K562 (cell line): ENCODE data around the gene LRCOL1. TPM values are rescaled to one million over a fixed set of nuclear protein-coding genes. Genes with fewer than 3 reads are reported as not detected.

Experiments used
- ATAC-seq: fragments of 200-7000 bp; cut with Tn5 transposase; 3 replicates; pipeline ENCODE4 v1.9.1; 2020; ENCODE audit warnings: moderate library complexity
- BruUV-seq: library from RNA; stranded (reverse); fragments of 400-500 nt; replicated peaks from 2 replicates; lab custom pipeline; 2021; lab: Mats Ljungman, UMichigan
- CTCF ChIA-PET: fragments of 300-600 bp; formaldehyde crosslinking; extraction: SDS; loops from one replicate; lab custom pipeline; 2021; ENCODE audit warnings: low intra/inter-chr PET ratio; lab: Yijun Ruan, JAX
- POLR2A ChIA-PET: fragments of 300-600, 350-650 bp; sonication (Branson Sonifier 250); formaldehyde crosslinking; extraction: SDS; loops from one replicate; lab custom pipeline; 2021; ENCODE audit warnings: antibody characterized with exemption, inconsistent platforms; lab: Yijun Ruan, JAX
- DNase-seq, 4 experiments: peaks; one replicate each; pipeline versions ENCODE4 v3.0.0 to v3.0.0-alpha.2; 2011 to 2018; ENCODE audit warnings: low spot score in 3 of 4, mixed read lengths in 3 of 4; ENCODE audit errors: extremely low read depth in 1 of 4
- FAIRE-seq: peaks from 2 replicates; lab custom pipeline; 2011; peaks lifted over from hg19 to GRCh38; lab: Jason Lieb, UNC
- H2AFZ ChIP-seq: 2 replicates; pipeline ENCODE4 v1.6.0; 2011; ENCODE audit warnings: low read depth, low read length, control low read depth, inconsistent platforms
- H3K27ac ChIP-seq: fragments of 200-600 bp; 3 replicates; pipeline ENCODE4 v1.8.0; 2011; ENCODE audit warnings: low read depth, mild to moderate bottlenecking, control low read depth, inconsistent platforms, low read length, moderate library complexity, mixed read lengths; ENCODE audit errors: extremely low read depth
- H3K27me3 ChIP-seq, 2 experiments: fragments of 300-600 bp in 1 of 2; 2 replicates in 1 of 2; 3 replicates in 1 of 2; pipeline versions ENCODE4 v1.6.0 to v1.8.0; 2011; ENCODE audit warnings: inconsistent platforms in 2 of 2, low read length in 2 of 2, mild to moderate bottlenecking in 1 of 2, mixed read lengths in 1 of 2, moderate library complexity in 1 of 2; ENCODE audit not compliant: control insufficient read depth in 2 of 2, insufficient read depth in 2 of 2
- H3K36me3 ChIP-seq: fragments of 300-600 bp; 3 replicates; pipeline ENCODE4 v1.8.0; 2011; ENCODE audit warnings: mild to moderate bottlenecking, low read length, inconsistent platforms; ENCODE audit not compliant: control insufficient read depth, insufficient read depth
- H3K4me1 ChIP-seq, 2 experiments: fragments of 200-600 bp in 1 of 2; replicated peaks in 1 of 2; 2 replicates in 1 of 2; 3 replicates in 1 of 2; pipeline versions ENCODE4 v1.5.1 to v1.8.0; 2011; ENCODE audit warnings: inconsistent platforms in 2 of 2, low read length in 2 of 2, mild to moderate bottlenecking in 1 of 2, mixed read lengths in 1 of 2, moderate library complexity in 1 of 2; ENCODE audit not compliant: control insufficient read depth in 2 of 2, insufficient read depth in 2 of 2
- H3K4me2 ChIP-seq: 2 replicates; pipeline ENCODE4 v1.6.1; 2011; ENCODE audit warnings: low read length, control low read depth, inconsistent platforms, mixed read lengths; ENCODE audit not compliant: insufficient read depth
- H3K4me3 ChIP-seq: fragments of 200-600 bp; sonication (generic), shearing (Covaris generic); 2 replicates; pipeline ENCODE4 v1.5.1; 2016; ENCODE audit warnings: control low read depth, inconsistent platforms
- H3K79me2 ChIP-seq: fragments of 200-600 bp; 3 replicates; pipeline ENCODE4 v1.8.0; 2011; ENCODE audit warnings: low read length, inconsistent platforms; ENCODE audit not compliant: control insufficient read depth, insufficient read depth
- H3K9ac ChIP-seq, 2 experiments: 2 replicates each; pipeline versions ENCODE4 v1.6.0 to v1.6.1; 2011; ENCODE audit warnings: low read depth in 2 of 2, low read length in 2 of 2, control low read depth in 1 of 2, inconsistent platforms in 1 of 2, mild to moderate bottlenecking in 1 of 2, mixed read lengths in 1 of 2; ENCODE audit not compliant: insufficient read depth in 1 of 2
- H3K9me1 ChIP-seq: one replicate; pipeline ENCODE4 v1.6.0; 2011; ENCODE audit warnings: inconsistent platforms, mild to moderate bottlenecking, low read length, moderate library complexity; ENCODE audit not compliant: control insufficient read depth, insufficient read depth
- H3K9me3 ChIP-seq: replicated peaks from 2 replicates; pipeline ENCODE4 v1.5.1; 2011; ENCODE audit warnings: low read depth, low read length, inconsistent platforms; ENCODE audit not compliant: control insufficient read depth, insufficient read depth
- H4K20me1 ChIP-seq: replicated peaks from 2 replicates; pipeline ENCODE4 v1.6.1; 2011; ENCODE audit warnings: low read length, inconsistent platforms, mixed read lengths; ENCODE audit not compliant: control insufficient read depth, insufficient read depth
- ARID1B ChIP-seq: fragments of 450-650 bp; IDR thresholded peaks from 2 replicates; pipeline ENCODE4 v1.6.1; 2016; ENCODE audit warnings: antibody characterized with exemption, mild to moderate bottlenecking, inconsistent platforms
- GTF2A2 ChIP-seq: IDR thresholded peaks from 2 replicates; pipeline ENCODE4 v1.6.1; 2016; ENCODE audit warnings: mild to moderate bottlenecking, missing genetic modification characterization, missing compliant biosample characterization
- HDAC6 ChIP-seq: IDR thresholded peaks from 2 replicates; pipeline ENCODE4 v1.6.1; 2012; ENCODE audit warnings: low read depth, mild to moderate bottlenecking, control low read depth, inconsistent platforms, low read length, moderate library complexity
- NR2F6 ChIP-seq: fragments of 450-650 bp; formaldehyde crosslinking; IDR thresholded peaks from 2 replicates; pipeline ENCODE4 v1.4.0; 2020; ENCODE audit warnings: mild to moderate bottlenecking
- RBM39 ChIP-seq: fragments of 200-400 bp; formaldehyde crosslinking; optimal IDR thresholded peaks from 2 replicates; pipeline ENCODE3; 2018; ENCODE audit warnings: low read depth, low read length
- SMAD2 ChIP-seq: fragments of 150-350 bp; IDR thresholded peaks from 2 replicates; pipeline ENCODE4 v1.6.1; 2014; ENCODE audit warnings: low read depth, mild to moderate bottlenecking, low read length
- ZNF140 ChIP-seq: fragments of 250-450 bp; sonication (Bioruptor Pico); IDR thresholded peaks from 2 replicates; pipeline ENCODE4 v1.8.0; 2021; ENCODE audit warnings: moderate library complexity, mild to moderate bottlenecking, inconsistent platforms
- ZNF184 ChIP-seq: sonication (generic); formaldehyde crosslinking; IDR thresholded peaks from 2 replicates; pipeline ENCODE4 v1.5.0; 2020; ENCODE audit warnings: missing genetic modification reagents
- ZNF408 ChIP-seq: fragments of 250-450 bp; sonication (Bioruptor Pico); IDR thresholded peaks from 2 replicates; pipeline ENCODE4 v1.4.0; 2020; ENCODE audit warnings: low read depth, mild to moderate bottlenecking, moderate library complexity
- ZNF436 ChIP-seq: fragments of 250-450, 450-650 bp; sonication (Bioruptor Pico); formaldehyde crosslinking; IDR thresholded peaks from 2 replicates; pipeline ENCODE4 v1.7.0; 2020; ENCODE audit warnings: mild to moderate bottlenecking
- WGBS: fragments of 100-300 bp; shearing (Covaris generic); methylation state at CpG from one replicate; pipeline ENCODE4 v1.1.6; 2016; ENCODE audit warnings: low coverage, mixed read lengths; ENCODE audit not compliant: insufficient coverage; ENCODE audit errors: missing lambda C conversion rate; 5-methylcytosine and 5-hydroxymethylcytosine counted together
- in situ Hi-C: fragments of 300-500 bp; cut with MboI; formaldehyde crosslinking; loops from 4 replicates; pipeline ENCODE4 v1.15.0; 2018; ENCODE audit warnings: inconsistent platforms, mixed read lengths
- intact Hi-C: fragments of 100-400 bp; cut with micrococcal nuclease; formaldehyde crosslinking; loops from 2 replicates; pipeline ENCODE4 v1.14.2; 2022
- polyA plus RNA-seq, 8 experiments: library from polyadenylated mRNA; depleted of rRNA in 4 of 8; stranded (reverse) in 5 of 8; unstranded in 3 of 8; fragments of >200 nt; fragmentation: Nextera tagmentation in 2 of 8; fragmentation: Illumina TruSeq in 1 of 8; extraction: Ambion mirVana in 2 of 8; extraction: Trizol in 1 of 8; gene quantifications; 2 replicates each; pipeline versions ENCODE4 v1.2.1 to v1.2.3, GENCODE V29; 2011 to 2014; ENCODE audit warnings: inconsistent platforms in 1 of 8, missing spikeins in 1 of 8
- total RNA-seq, 7 experiments: library from RNA; depleted of rRNA in 6 of 7; stranded (reverse); fragments of >200 nt in 6 of 7; fragmentation: Illumina TruSeq in 2 of 7; extraction: Trizol in 2 of 7; gene quantifications; 2 replicates each; pipeline versions ENCODE4 v1.2.1 to v1.2.3, GENCODE V29; 2011 to 2021; ENCODE audit warnings: low replicate concordance in 1 of 7
- TF ChIP-seq, protein P1 (sequence below): sonication (generic); formaldehyde crosslinking; IDR thresholded peaks from 2 replicates; pipeline ENCODE4 v1.8.0; 2022; ENCODE audit warnings: missing genetic modification reagents, mild to moderate bottlenecking, borderline replicate concordance
- TF ChIP-seq, protein P2 (sequence below): sonication (generic); formaldehyde crosslinking; IDR thresholded peaks from 2 replicates; pipeline ENCODE4 v1.8.1; 2023; ENCODE audit warnings: mild to moderate bottlenecking, missing genetic modification reagents
- TF ChIP-seq, protein P3 (sequence below): fragments of 450-650 bp; formaldehyde crosslinking; IDR thresholded peaks from 2 replicates; pipeline ENCODE4 v1.4.0; 2022; ENCODE audit warnings: missing genetic modification characterization
- TF ChIP-seq, protein P4 (sequence below): sonication (generic); formaldehyde crosslinking; IDR thresholded peaks from 2 replicates; pipeline ENCODE4 v1.8.1; 2023; ENCODE audit warnings: mild to moderate bottlenecking, missing genetic modification reagents

Gene LRCOL1
- total and polyA plus RNA-seq, 9 of the 15 experiments (the other 6 are each of a cell fraction or from before 2014, with no cell fraction given): not detected

DNA sequence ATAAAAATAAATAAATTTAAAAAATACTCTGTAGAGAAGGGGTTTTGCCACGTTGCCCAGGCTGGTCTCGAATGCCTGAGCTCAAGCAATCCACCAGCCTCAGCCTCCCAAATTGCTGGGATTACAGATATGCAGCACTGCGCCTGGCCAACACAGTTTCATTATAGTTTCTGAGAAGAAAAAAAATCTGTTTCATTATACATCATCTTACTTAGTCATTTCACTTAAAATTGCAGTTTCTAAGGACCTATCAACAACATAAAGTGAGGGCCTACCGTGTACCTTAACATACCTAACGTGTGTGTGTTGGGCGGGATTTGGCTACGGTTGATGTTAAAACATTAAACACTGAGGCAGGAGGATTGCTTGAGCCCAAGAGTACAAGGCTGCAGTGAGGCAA, 36.5 kb upstream of the LRCOL1 start:
- in situ Hi-C loops: no loop called here
- TF ChIP-seq NR2F6 (CRISPR knock-in tag) (no peak), ZNF140 (CRISPR knock-in tag) (no peak), GTF2A2 (no peak), ZNF408 (no peak), SMAD2 (no peak), ARID1B (no peak), RBM39 (no peak), ZNF436 (CRISPR knock-in tag) (no peak), HDAC6 (no peak), ZNF184 (no peak)
- TF ChIP-seq, protein P1, sequence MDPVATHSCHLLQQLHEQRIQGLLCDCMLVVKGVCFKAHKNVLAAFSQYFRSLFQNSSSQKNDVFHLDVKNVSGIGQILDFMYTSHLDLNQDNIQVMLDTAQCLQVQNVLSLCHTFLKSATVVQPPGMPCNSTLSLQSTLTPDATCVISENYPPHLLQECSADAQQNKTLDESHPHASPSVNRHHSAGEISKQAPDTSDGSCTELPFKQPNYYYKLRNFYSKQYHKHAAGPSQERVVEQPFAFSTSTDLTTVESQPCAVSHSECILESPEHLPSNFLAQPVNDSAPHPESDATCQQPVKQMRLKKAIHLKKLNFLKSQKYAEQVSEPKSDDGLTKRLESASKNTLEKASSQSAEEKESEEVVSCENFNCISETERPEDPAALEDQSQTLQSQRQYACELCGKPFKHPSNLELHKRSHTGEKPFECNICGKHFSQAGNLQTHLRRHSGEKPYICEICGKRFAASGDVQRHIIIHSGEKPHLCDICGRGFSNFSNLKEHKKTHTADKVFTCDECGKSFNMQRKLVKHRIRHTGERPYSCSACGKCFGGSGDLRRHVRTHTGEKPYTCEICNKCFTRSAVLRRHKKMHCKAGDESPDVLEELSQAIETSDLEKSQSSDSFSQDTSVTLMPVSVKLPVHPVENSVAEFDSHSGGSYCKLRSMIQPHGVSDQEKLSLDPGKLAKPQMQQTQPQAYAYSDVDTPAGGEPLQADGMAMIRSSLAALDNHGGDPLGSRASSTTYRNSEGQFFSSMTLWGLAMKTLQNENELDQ (CRISPR knock-in tag): no peak
- TF ChIP-seq, protein P2, sequence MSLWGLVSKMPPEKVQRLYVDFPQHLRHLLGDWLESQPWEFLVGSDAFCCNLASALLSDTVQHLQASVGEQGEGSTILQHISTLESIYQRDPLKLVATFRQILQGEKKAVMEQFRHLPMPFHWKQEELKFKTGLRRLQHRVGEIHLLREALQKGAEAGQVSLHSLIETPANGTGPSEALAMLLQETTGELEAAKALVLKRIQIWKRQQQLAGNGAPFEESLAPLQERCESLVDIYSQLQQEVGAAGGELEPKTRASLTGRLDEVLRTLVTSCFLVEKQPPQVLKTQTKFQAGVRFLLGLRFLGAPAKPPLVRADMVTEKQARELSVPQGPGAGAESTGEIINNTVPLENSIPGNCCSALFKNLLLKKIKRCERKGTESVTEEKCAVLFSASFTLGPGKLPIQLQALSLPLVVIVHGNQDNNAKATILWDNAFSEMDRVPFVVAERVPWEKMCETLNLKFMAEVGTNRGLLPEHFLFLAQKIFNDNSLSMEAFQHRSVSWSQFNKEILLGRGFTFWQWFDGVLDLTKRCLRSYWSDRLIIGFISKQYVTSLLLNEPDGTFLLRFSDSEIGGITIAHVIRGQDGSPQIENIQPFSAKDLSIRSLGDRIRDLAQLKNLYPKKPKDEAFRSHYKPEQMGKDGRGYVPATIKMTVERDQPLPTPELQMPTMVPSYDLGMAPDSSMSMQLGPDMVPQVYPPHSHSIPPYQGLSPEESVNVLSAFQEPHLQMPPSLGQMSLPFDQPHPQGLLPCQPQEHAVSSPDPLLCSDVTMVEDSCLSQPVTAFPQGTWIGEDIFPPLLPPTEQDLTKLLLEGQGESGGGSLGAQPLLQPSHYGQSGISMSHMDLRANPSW (CRISPR knock-in tag): no peak
- TF ChIP-seq, protein P3, sequence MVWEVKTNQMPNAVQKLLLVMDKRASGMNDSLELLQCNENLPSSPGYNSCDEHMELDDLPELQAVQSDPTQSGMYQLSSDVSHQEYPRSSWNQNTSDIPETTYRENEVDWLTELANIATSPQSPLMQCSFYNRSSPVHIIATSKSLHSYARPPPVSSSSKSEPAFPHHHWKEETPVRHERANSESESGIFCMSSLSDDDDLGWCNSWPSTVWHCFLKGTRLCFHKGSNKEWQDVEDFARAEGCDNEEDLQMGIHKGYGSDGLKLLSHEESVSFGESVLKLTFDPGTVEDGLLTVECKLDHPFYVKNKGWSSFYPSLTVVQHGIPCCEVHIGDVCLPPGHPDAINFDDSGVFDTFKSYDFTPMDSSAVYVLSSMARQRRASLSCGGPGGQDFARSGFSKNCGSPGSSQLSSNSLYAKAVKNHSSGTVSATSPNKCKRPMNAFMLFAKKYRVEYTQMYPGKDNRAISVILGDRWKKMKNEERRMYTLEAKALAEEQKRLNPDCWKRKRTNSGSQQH: no peak
- TF ChIP-seq, protein P4, sequence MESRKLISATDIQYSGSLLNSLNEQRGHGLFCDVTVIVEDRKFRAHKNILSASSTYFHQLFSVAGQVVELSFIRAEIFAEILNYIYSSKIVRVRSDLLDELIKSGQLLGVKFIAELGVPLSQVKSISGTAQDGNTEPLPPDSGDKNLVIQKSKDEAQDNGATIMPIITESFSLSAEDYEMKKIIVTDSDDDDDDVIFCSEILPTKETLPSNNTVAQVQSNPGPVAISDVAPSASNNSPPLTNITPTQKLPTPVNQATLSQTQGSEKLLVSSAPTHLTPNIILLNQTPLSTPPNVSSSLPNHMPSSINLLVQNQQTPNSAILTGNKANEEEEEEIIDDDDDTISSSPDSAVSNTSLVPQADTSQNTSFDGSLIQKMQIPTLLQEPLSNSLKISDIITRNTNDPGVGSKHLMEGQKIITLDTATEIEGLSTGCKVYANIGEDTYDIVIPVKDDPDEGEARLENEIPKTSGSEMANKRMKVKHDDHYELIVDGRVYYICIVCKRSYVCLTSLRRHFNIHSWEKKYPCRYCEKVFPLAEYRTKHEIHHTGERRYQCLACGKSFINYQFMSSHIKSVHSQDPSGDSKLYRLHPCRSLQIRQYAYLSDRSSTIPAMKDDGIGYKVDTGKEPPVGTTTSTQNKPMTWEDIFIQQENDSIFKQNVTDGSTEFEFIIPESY (CRISPR knock-in tag): no peak

More for the DNA sequence above, 36.5 kb upstream of the LRCOL1 start:
- Histone ChIP-seq H3K27me3 (no peaks in the 10 kb centered on the region), H4K20me1 (0 out of 2 replicates have a peak, but pooled peaks cover 4% of the 10 kb centered on the region), H3K4me3 (no peak overlapping the region), H3K4me2 (no peak overlapping the region), H3K9ac (no peak overlapping the region), H2AFZ (no peak overlapping the region), H3K9me3 (no peaks in the 10 kb centered on the region), H3K27ac (no peak overlapping the region), H3K79me2 (no peaks in the 10 kb centered on the region), H3K4me1 (peaks cover 0 to 1% of the 10 kb centered on the region in 2 experiments; a peak in 1 of 5 replicates), H3K36me3 (peaks cover 92% of the 10 kb centered on the region), H3K9me1 (peaks cover 4% of the 10 kb centered on the region)
- BruUV-seq: no TSS peak
- WGBS: 99% methylated on average over 7 of the region's 7 CpGs
- no peak for DNase-seq
- ChIA-PET CTCF (no interaction called here), POLR2A (interaction anchor here (0.6 kb wide), 1 partner anchor 17 kb away, joined by 4 read pairs; no protein-coding TSS in a partner anchor)
- intact Hi-C loops: no loop called here
- ATAC-seq: no peak
- no peak for FAIRE-seq
